Fibroblast of mammary gland (primary cell): ENCODE data around the gene PUM2.

Experiments used
- DNase-seq: peaks from one replicate; pipeline ENCODE4 v3.0.0-alpha.2; 2010; ENCODE audit warnings: low read depth
- H3K4me3 ChIP-seq: 2 replicates; pipeline ENCODE4 v1.5.1; 2011; ENCODE audit warnings: low read depth, mild to moderate bottlenecking, low read length, moderate library complexity; ENCODE audit not compliant: control insufficient read depth
- CTCF ChIP-seq: conservative IDR thresholded peaks from 2 replicates; pipeline ENCODE4 v1.5.1; 2011; ENCODE audit warnings: low read depth, low read length, inconsistent platforms; ENCODE audit not compliant: control insufficient read depth, insufficient read depth

PUM2 gene

GRCh38 chr2:20209373-20210109, 141.1 kb downstream of the PUM2 start:
- TF ChIP-seq CTCF: no peak
- no peak overlapping the region for H3K4me3 ChIP-seq
- no peak for DNase-seq

- DNase-seq: no peak
- no peak overlapping the region for H3K4me3 ChIP-seq
- no peak for TF ChIP-seq CTCF
Measured at GRCh38 chr2:20208476-20208859, 142.2 kb downstream of the PUM2 start.

GRCh38 chr2:20207051-20207450, 143.6 kb downstream of the PUM2 start:
- no peak for TF ChIP-seq CTCF
- no peak overlapping the region for H3K4me3 ChIP-seq
- no peak for DNase-seq

GRCh38 chr2:20205915-20206524, 144.6 kb downstream of the PUM2 start:
- no peak for TF ChIP-seq CTCF
- no peak overlapping the region for H3K4me3 ChIP-seq
- DNase-seq: no peak

- H3K4me3 ChIP-seq: no peak overlapping the region
- no peak for DNase-seq
- TF ChIP-seq CTCF: no peak
Measured at GRCh38 chr2:20205069-20205468, 145.6 kb downstream of the PUM2 start.

- TF ChIP-seq CTCF: no peak
- DNase-seq: no peak
- no peak overlapping the region for H3K4me3 ChIP-seq
Measured at GRCh38 chr2:20203521-20204225, 147.0 kb downstream of the PUM2 start.
